Mesendoderm (in vitro differentiated cells): ENCODE data around the gene NEK8. TPM values are rescaled to one million over a fixed set of nuclear protein-coding genes. Genes with fewer than 3 reads are reported as not detected.

Experiments used
- small RNA-seq: library from polyadenylated mRNA; stranded (forward); fragments of <200 nt; extraction: miRNeasy Mini kit (QIAGEN cat#:217004); gene quantifications from one replicate; pipeline ENCODE3, GENCODE V24; 2013; ENCODE audit not compliant: insufficient read depth

The NEK8 gene

Small RNA genes within 50 kb of the gene (small RNA-seq; reads per million reads assigned to genes)
- gene SNORD42A, result not detected
- 0.90 reads per million for gene SNORD42B
- not detected for gene SNORD4A
- gene SNORD4B, result not detected
